ENCODE data around the gene FEZF1. TPM values are rescaled to one million over a fixed set of nuclear protein-coding genes. Genes with fewer than 3 reads are reported as not detected.

Gene FEZF1
- total RNA-seq, 6 donors from 2014 or later = 0.27 TPM; not detected in 5

- WGBS, 2 donors = 3 to 5% methylated on average over 43 to 61 of the region's 61 CpGs
- no peaks in the 10 kb centered on the region for H3K36me3 ChIP-seq
Observed at GRCh38 chr7:122310119-122311021, 5.8 kb upstream of the FEZF1 start.

GRCh38 chr7:122309421-122309820 lies 4.9 kb upstream of the FEZF1 start:
- no peak for TF ChIP-seq CTCF (IDR thresholded peaks at IDR 0.05)
- TF ChIP-seq EP300 (IDR thresholded peaks at IDR 0.05) = no peak
- TF ChIP-seq POLR2A (IDR thresholded peaks at IDR 0.05) = no peak
- Histone ChIP-seq H3K4me1 (peaks cover 32 to 47% (median 34%) of the 10 kb centered on the region in 4 donors), H3K36me3 (no peaks in the 10 kb centered on the region), H3K27ac (no peak overlapping the region), H3K27me3 (peaks cover 0 to 74% (median 23%) of the 10 kb centered on the region in 4 donors), H3K4me3 (no peak overlapping the region), H3K9me3 (no peaks in the 10 kb centered on the region)
- 41 to 45% methylated on average over 3 of the region's 3 CpGs for WGBS, 2 donors
- no peak for ATAC-seq (ENCODE audit: low FRiP score in 2 of 2)
- DNase-seq = no peak

More at GRCh38 chr7:122310119-122311021, 5.8 kb upstream of the FEZF1 start:
- H3K27me3 ChIP-seq = peaks cover 0 to 74% (median 24%) of the 10 kb centered on the region in 4 donors
- ATAC-seq (ENCODE audit: low FRiP score in 2 of 2) (peak in 1 of 2 donors; percentile 20), DNase-seq (peak in 1 of 2 donors; percentile 79)
- H3K4me1 ChIP-seq = peaks cover 23 to 43% (median 28%) of the 10 kb centered on the region in 4 donors
- H3K4me3 ChIP-seq = peak overlapping the region in 3 of 4 donors; percentile 16 to 48 (median 43)
- TF ChIP-seq POLR2A (IDR thresholded peaks at IDR 0.05) = no peak
- no peak for TF ChIP-seq CTCF (IDR thresholded peaks at IDR 0.05)
- no peak for TF ChIP-seq EP300 (IDR thresholded peaks at IDR 0.05)
- TF ChIP-seq POLR2AphosphoS5 (IDR thresholded peaks at IDR 0.05) = no peak
- no peaks in the 10 kb centered on the region for H3K9me3 ChIP-seq
- no peak overlapping the region for H3K27ac ChIP-seq

- Histone ChIP-seq H3K4me1 (peaks cover 33 to 56% (median 39%) of the 10 kb centered on the region in 4 donors), H3K9me3 (no peaks in the 10 kb centered on the region), H3K27ac (no peak overlapping the region), H3K4me3 (no peak overlapping the region), H3K36me3 (no peaks in the 10 kb centered on the region), H3K27me3 (peaks cover 0 to 76% (median 29%) of the 10 kb centered on the region in 4 donors)
- ATAC-seq (ENCODE audit: low FRiP score in 2 of 2) (no peak), DNase-seq (no peak)
- no peak for TF ChIP-seq CTCF (IDR thresholded peaks at IDR 0.05)
- TF ChIP-seq POLR2A (IDR thresholded peaks at IDR 0.05) = no peak
- TF ChIP-seq EP300 (IDR thresholded peaks at IDR 0.05) = no peak
- 21 to 24% methylated on average over 13 of the region's 13 CpGs for WGBS, 2 donors
Observed at GRCh38 chr7:122307228-122307621, 2.7 kb upstream of the FEZF1 start.

GRCh38 chr7:122306320-122307227 lies 2.0 kb upstream of the FEZF1 start:
- H3K36me3 ChIP-seq = no peaks in the 10 kb centered on the region
- peaks cover 5 to 77% (median 30%) of the 10 kb centered on the region in 4 donors for H3K27me3 ChIP-seq
- H3K4me1 ChIP-seq = peaks cover 33 to 57% (median 38%) of the 10 kb centered on the region in 4 donors
- TF ChIP-seq POLR2A (IDR thresholded peaks at IDR 0.05) = no peak
- TF ChIP-seq POLR2AphosphoS5 (IDR thresholded peaks at IDR 0.05) = no peak
- TF ChIP-seq CTCF (IDR thresholded peaks at IDR 0.05) = no peak
- no peak for TF ChIP-seq EP300 (IDR thresholded peaks at IDR 0.05)
- no peak for DNase-seq
- H3K9me3 ChIP-seq = no peaks in the 10 kb centered on the region
- no peak overlapping the region for H3K27ac ChIP-seq
- ATAC-seq (ENCODE audit: low FRiP score in 2 of 2) = no peak
- 12 to 14% methylated on average over 30 to 37 of the region's 37 CpGs for WGBS, 2 donors
- H3K4me3 ChIP-seq = no peak overlapping the region

Measured in upper lobe of left lung (tissue), 6 donors.